Omental fat pad (tissue), 4 donors: ENCODE data around the gene SPRED3. TPM values are rescaled to one million over a fixed set of nuclear protein-coding genes. Genes with fewer than 3 reads are reported as not detected.

Source experiments
- ATAC-seq: fragments of 150-250 bp; one replicate; pipeline ENCODE4 v1.9.1; 2016; ENCODE audit warnings: mild to moderate bottlenecking, moderate library complexity; ENCODE audit not compliant: low FRiP score
- DNase-seq: peaks from one replicate; pipeline ENCODE4 v3.0.0-alpha.2; 2019; ENCODE audit warnings: low spot score
- CTCF ChIP-seq, 3 donors: fragments of 450-650 bp; IDR thresholded peaks; one replicate each; pipeline ENCODE4 v1.5.1; 2016 to 2017; ENCODE audit warnings: antibody characterized with exemption in 3 of 3, mild to moderate bottlenecking in 3 of 3, moderate library complexity in 2 of 3
- total RNA-seq, 4 donors: library from RNA; depleted of rRNA; stranded (reverse); fragments of >200 nt; gene quantifications; one replicate each; pipeline ENCODE4 v1.1.0, GENCODE V29; 2016

SPRED3 gene
- total RNA-seq, 4 donors from 2014 or later: 0.44 to 0.93 (median 0.84) TPM; not detected in 1

DNA sequence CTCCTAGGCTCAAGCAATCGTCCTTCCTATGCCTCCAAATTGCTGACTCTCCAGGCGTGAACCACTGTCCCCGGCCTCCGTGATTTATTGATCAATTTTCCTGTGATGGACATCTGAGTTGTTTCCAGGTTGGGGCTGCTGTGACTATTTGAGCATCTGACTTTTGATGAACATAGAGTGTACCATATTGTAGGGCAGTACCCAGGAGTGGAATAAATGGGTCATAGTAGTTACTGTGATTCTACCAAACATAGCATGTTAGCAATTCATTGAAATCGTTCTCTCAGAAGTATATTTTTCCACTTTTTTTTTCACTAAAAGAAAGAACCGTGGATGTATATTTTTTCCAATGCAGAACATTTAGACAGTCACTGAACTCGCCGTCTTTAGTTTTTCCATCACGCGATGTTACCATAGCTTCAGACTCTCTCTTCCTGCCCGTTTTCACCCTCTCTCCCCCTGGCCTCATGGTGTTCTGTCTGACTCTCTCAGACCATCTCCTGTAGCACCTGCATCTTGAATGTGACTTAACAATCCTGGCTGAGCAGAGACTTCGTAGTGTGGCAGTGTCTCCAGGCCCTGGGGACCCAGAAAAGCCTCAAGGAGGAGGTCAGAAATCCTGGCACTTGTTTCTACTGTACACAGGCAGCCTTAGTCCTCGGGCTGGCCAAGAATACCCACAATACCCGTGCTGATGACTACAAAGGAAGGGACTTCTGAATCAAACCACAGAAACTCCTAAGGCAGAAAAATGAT is 40.7 kb downstream of the SPRED3 start:
- no peak for ATAC-seq
- no peak for TF ChIP-seq CTCF (IDR thresholded peaks at IDR 0.05)
- no peak for DNase-seq

DNA sequence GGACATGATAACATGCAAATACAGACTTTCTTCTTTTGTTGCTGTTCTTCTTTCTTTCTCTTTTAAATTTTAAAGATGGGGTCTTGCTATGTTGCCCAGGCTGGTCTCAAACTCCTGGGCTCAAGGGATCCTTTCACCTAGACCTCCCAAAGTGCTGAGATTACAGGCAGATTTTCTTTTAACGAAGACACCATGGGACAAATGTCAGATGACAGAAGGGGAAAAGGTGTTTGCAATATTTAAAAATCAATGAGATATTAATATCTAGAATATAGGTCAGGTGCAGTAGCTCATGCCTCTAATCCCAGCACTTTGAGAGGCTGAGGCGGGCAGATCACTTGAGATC is 41.3 kb downstream of the SPRED3 start:
- no peak for DNase-seq
- TF ChIP-seq CTCF (IDR thresholded peaks at IDR 0.05): no peak
- no peak for ATAC-seq

DNA sequence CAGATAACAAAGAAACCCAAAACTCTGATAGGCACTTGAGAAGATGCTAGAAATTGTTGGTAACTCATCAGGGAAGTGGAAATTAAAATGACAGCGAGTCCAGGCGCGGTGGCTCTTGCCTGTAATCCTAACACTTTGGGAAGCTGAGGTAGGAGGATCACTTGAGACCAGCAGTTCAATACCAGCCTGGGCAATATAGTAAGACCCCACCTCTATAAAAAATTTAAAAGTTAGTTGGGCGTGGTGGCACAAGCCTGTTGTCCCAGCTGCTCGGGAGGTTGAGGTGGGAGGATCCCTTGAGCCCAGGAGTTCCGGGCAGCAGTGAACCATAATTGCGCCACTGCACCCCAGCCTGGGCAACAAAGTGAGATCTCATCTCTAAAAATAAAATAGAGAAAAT is 42.4 kb downstream of the SPRED3 start:
- no peak for TF ChIP-seq CTCF (IDR thresholded peaks at IDR 0.05)
- no peak for ATAC-seq

GRCh38 chr19:38433268-38433733 is 44.8 kb downstream of the SPRED3 start, which contains the start of gene RYR1:
Gene RYR1 (plus strand): TSS chr19:38433691. CDS start chr19:38433830, 139 bp downstream.
- peak; percentile 69 for ATAC-seq
- TF ChIP-seq CTCF (IDR thresholded peaks at IDR 0.05): no peak
- DNase-seq: peak; percentile 36

More for the DNA sequence above, 42.4 kb downstream of the SPRED3 start:
- no peak for DNase-seq

- ATAC-seq: no peak
- TF ChIP-seq CTCF (IDR thresholded peaks at IDR 0.05): no peak
- DNase-seq: no peak
These were observed 46.1 kb downstream of the SPRED3 start for GRCh38 chr19:38434549-38435051.

- TF ChIP-seq CTCF (IDR thresholded peaks at IDR 0.05): no peak
- DNase-seq (no peak), ATAC-seq (no peak)
These were observed 48.8 kb downstream of the SPRED3 start for GRCh38 chr19:38437295-38437694.

GRCh38 chr19:38437917-38438316 is 49.4 kb downstream of the SPRED3 start:
- ATAC-seq (no peak), DNase-seq (no peak)
- TF ChIP-seq CTCF (IDR thresholded peaks at IDR 0.05): no peak
